GM12874 (cell line): ENCODE data around the gene C4orf51.

Source experiments
- CTCF ChIP-seq: IDR thresholded peaks from 2 replicates; pipeline ENCODE4 v1.5.1; 2011; ENCODE audit warnings: low read depth, mild to moderate bottlenecking, control low read depth, low read length, moderate library complexity; ENCODE audit not compliant: insufficient read depth

C4orf51 gene

GRCh38 chr4:145730026-145730425 lies 50.1 kb downstream of the C4orf51 start:
- TF ChIP-seq CTCF = no peak

GRCh38 chr4:145731028-145731427 lies 51.1 kb downstream of the C4orf51 start:
- no peak for TF ChIP-seq CTCF

GRCh38 chr4:145732001-145732815 lies 52.3 kb downstream of the C4orf51 start:
- TF ChIP-seq CTCF = no peak

GRCh38 chr4:145732895-145733880 lies 53.2 kb downstream of the C4orf51 start:
- no peak for TF ChIP-seq CTCF

GRCh38 chr4:145734031-145734430 lies 54.1 kb downstream of the C4orf51 start:
- TF ChIP-seq CTCF = no peak

- no peak for TF ChIP-seq CTCF
These were observed 54.8 kb downstream of the C4orf51 start for GRCh38 chr4:145734576-145735346.

- TF ChIP-seq CTCF = no peak
These were observed 55.4 kb downstream of the C4orf51 start for GRCh38 chr4:145735347-145735675.
